IPS-20b (cell line): ENCODE measurements around the gene RALGPS1.

Source experiments
- H3K27ac ChIP-seq: one replicate; pipeline ENCODE4 v1.5.1; 2013; ENCODE audit warnings: low read length
- H3K27me3 ChIP-seq: 2 replicates; pipeline ENCODE4 v1.6.1; 2013; ENCODE audit warnings: mild to moderate bottlenecking, low read length, inconsistent platforms; ENCODE audit not compliant: insufficient read depth
- H3K36me3 ChIP-seq: 2 replicates; pipeline ENCODE4 v1.6.1; 2013; ENCODE audit warnings: low read depth, mild to moderate bottlenecking, inconsistent platforms, low read length, moderate library complexity; ENCODE audit not compliant: insufficient read depth
- H3K4me1 ChIP-seq: 2 replicates; pipeline ENCODE4 v1.6.1; 2013; ENCODE audit warnings: mild to moderate bottlenecking, control low read depth, inconsistent platforms, low read length, moderate library complexity; ENCODE audit not compliant: insufficient read depth
- H3K4me3 ChIP-seq: 2 replicates; pipeline ENCODE4 v1.5.1; 2013; ENCODE audit warnings: mild to moderate bottlenecking, low read length, inconsistent platforms
- H3K9ac ChIP-seq: 2 replicates; pipeline ENCODE4 v1.6.1; 2013; ENCODE audit warnings: low read depth, mild to moderate bottlenecking, inconsistent platforms, low read length, moderate library complexity
- H3K9me3 ChIP-seq: 2 replicates; pipeline ENCODE4 v1.6.1; 2013; ENCODE audit warnings: mild to moderate bottlenecking, low read depth, low read length, inconsistent platforms; ENCODE audit not compliant: insufficient read depth

Gene RALGPS1

GRCh38 chr9:127233989-127234388 lies 319.4 kb downstream of the RALGPS1 start:
- Histone ChIP-seq H3K27ac (no peak overlapping the region), H3K9ac (no peak overlapping the region), H3K4me1 (no peaks in the 10 kb centered on the region), H3K4me3 (no peak overlapping the region), H3K36me3 (no peaks in the 10 kb centered on the region), H3K27me3 (no peaks in the 10 kb centered on the region), H3K9me3 (no peaks in the 10 kb centered on the region)

- H3K9me3 ChIP-seq: no peaks in the 10 kb centered on the region
- H3K36me3 ChIP-seq: 0 out of 2 replicates have a peak, but pooled peaks cover 4% of the 10 kb centered on the region
- no peak overlapping the region for H3K4me3 ChIP-seq
- H3K9ac ChIP-seq: no peak overlapping the region
- H3K27me3 ChIP-seq: no peaks in the 10 kb centered on the region
- peaks cover 17% of the 10 kb centered on the region for H3K4me1 ChIP-seq
- no peak overlapping the region for H3K27ac ChIP-seq
Observed at GRCh38 chr9:127237801-127238200, 323.2 kb downstream of the RALGPS1 start.

GRCh38 chr9:127241354-127241753 lies 326.8 kb downstream of the RALGPS1 start:
- Histone ChIP-seq H3K9me3 (no peaks in the 10 kb centered on the region), H3K4me3 (peak overlapping the region; percentile 40; the same call in 1 of the 2 replicates), H3K4me1 (peaks cover 22% of the 10 kb centered on the region), H3K27ac (no peak overlapping the region), H3K9ac (peak overlapping the region; percentile 22; the same call in 1 of the 2 replicates), H3K36me3 (peaks cover 11% of the 10 kb centered on the region; the same call in 1 of the 2 replicates), H3K27me3 (no peaks in the 10 kb centered on the region)

GRCh38 chr9:127244609-127245601 lies 330.3 kb downstream of the RALGPS1 start:
- Histone ChIP-seq H3K9ac (peak overlapping the region; percentile 77), H3K4me1 (peaks cover 22% of the 10 kb centered on the region), H3K36me3 (peaks cover 11% of the 10 kb centered on the region; the same call in 1 of the 2 replicates), H3K9me3 (no peaks in the 10 kb centered on the region), H3K27ac (no peak overlapping the region), H3K27me3 (no peaks in the 10 kb centered on the region), H3K4me3 (peak overlapping the region; percentile 93)

- H3K9me3 ChIP-seq: no peaks in the 10 kb centered on the region
- H3K9ac ChIP-seq: peak overlapping the region; percentile 77; the same call in 1 of the 2 replicates
- H3K27ac ChIP-seq: no peak overlapping the region
Observed at GRCh38 chr9:127245637-127246164, 331.1 kb downstream of the RALGPS1 start.

GRCh38 chr9:127248241-127248640 lies 333.7 kb downstream of the RALGPS1 start:
- Histone ChIP-seq H3K36me3 (peaks cover 7% of the 10 kb centered on the region; the same call in 1 of the 2 replicates), H3K27ac (no peak overlapping the region), H3K4me3 (no peak overlapping the region), H3K4me1 (peaks cover 13% of the 10 kb centered on the region), H3K9ac (no peak overlapping the region), H3K9me3 (no peaks in the 10 kb centered on the region), H3K27me3 (no peaks in the 10 kb centered on the region)

More at GRCh38 chr9:127245637-127246164, 331.1 kb downstream of the RALGPS1 start:
- no peaks in the 10 kb centered on the region for H3K27me3 ChIP-seq
- H3K36me3 ChIP-seq: peaks cover 7% of the 10 kb centered on the region; the same call in 1 of the 2 replicates
- H3K4me3 ChIP-seq: peak overlapping the region; percentile 93
- H3K4me1 ChIP-seq: peaks cover 22% of the 10 kb centered on the region

- no peak overlapping the region for H3K4me3 ChIP-seq
- no peaks in the 10 kb centered on the region for H3K36me3 ChIP-seq
- no peak overlapping the region for H3K9ac ChIP-seq
- H3K9me3 ChIP-seq: no peaks in the 10 kb centered on the region
- no peak overlapping the region for H3K27ac ChIP-seq
- no peaks in the 10 kb centered on the region for H3K27me3 ChIP-seq
- H3K4me1 ChIP-seq: peaks cover 16% of the 10 kb centered on the region
Observed at GRCh38 chr9:127249877-127250276, 335.3 kb downstream of the RALGPS1 start.

GRCh38 chr9:127250896-127251391 lies 336.4 kb downstream of the RALGPS1 start:
- Histone ChIP-seq H3K9ac (no peak overlapping the region), H3K4me3 (no peak overlapping the region), H3K27ac (no peak overlapping the region), H3K9me3 (no peaks in the 10 kb centered on the region), H3K27me3 (no peaks in the 10 kb centered on the region), H3K36me3 (no peaks in the 10 kb centered on the region), H3K4me1 (peaks cover 24% of the 10 kb centered on the region)

- H3K27ac ChIP-seq: peak overlapping the region; percentile 18
- H3K36me3 ChIP-seq: no peaks in the 10 kb centered on the region
- H3K4me1 ChIP-seq: peaks cover 28% of the 10 kb centered on the region
- no peaks in the 10 kb centered on the region for H3K27me3 ChIP-seq
- peak overlapping the region; percentile 28 for H3K4me3 ChIP-seq
- H3K9me3 ChIP-seq: no peaks in the 10 kb centered on the region
- H3K9ac ChIP-seq: peak overlapping the region; percentile 43; the same call in 1 of the 2 replicates
Observed at GRCh38 chr9:127252410-127253318, 338.1 kb downstream of the RALGPS1 start.

GRCh38 chr9:127253446-127253845 lies 338.9 kb downstream of the RALGPS1 start:
- Histone ChIP-seq H3K4me1 (peaks cover 28% of the 10 kb centered on the region), H3K36me3 (no peaks in the 10 kb centered on the region), H3K27me3 (no peaks in the 10 kb centered on the region), H3K9ac (0 out of 2 replicates have a peak overlapping the region, but pooled peaks have one; percentile 43), H3K27ac (no peak overlapping the region), H3K4me3 (peak overlapping the region; percentile 28), H3K9me3 (no peaks in the 10 kb centered on the region)

- Histone ChIP-seq H3K36me3 (no peaks in the 10 kb centered on the region), H3K27me3 (no peaks in the 10 kb centered on the region), H3K9ac (no peak overlapping the region), H3K27ac (no peak overlapping the region), H3K9me3 (no peaks in the 10 kb centered on the region), H3K4me3 (0 out of 2 replicates have a peak overlapping the region, but pooled peaks have one; percentile 10), H3K4me1 (peaks cover 28% of the 10 kb centered on the region)
Observed at GRCh38 chr9:127255692-127256091, 341.1 kb downstream of the RALGPS1 start.
